AG04450 (cell line): Measurements from ENCODE around the gene CACNA2D3. TPM values are rescaled to one million over a fixed set of nuclear protein-coding genes. Genes with fewer than 3 reads are reported as not detected.

Experiments used
- CTCF ChIA-PET: fragments of 300-600, 350-600 bp; formaldehyde crosslinking; extraction: SDS; loops from one replicate; lab custom pipeline; 2022; ENCODE audit warnings: antibody characterized with exemption, inconsistent platforms; lab: Charles Lee
- POLR2A ChIA-PET: fragments of 350-600 bp; formaldehyde crosslinking; extraction: SDS; loops from one replicate; lab custom pipeline; 2021; ENCODE audit warnings: antibody characterized with exemption, inconsistent platforms; lab: Yijun Ruan, JAX
- DNase-seq: peaks from one replicate; pipeline ENCODE4 v3.0.0-alpha.2; 2011; ENCODE audit warnings: low read depth, low spot score
- H3K27ac ChIP-seq: one replicate; pipeline ENCODE4 v1.5.1; 2012; ENCODE audit warnings: low read depth, low read length, control low read depth
- H3K27me3 ChIP-seq: one replicate; pipeline ENCODE4 v1.6.0; 2012; ENCODE audit warnings: low read length; ENCODE audit not compliant: control insufficient read depth, insufficient read depth
- H3K4me3 ChIP-seq: 2 replicates; pipeline ENCODE4 v1.5.1; 2011; ENCODE audit warnings: mild to moderate bottlenecking, low read depth, low read length, control low read depth
- H3K9me3 ChIP-seq: 2 replicates; pipeline ENCODE4 v1.5.1; 2012; ENCODE audit warnings: low read length; ENCODE audit not compliant: control insufficient read depth, insufficient read depth
- CTCF ChIP-seq: IDR thresholded peaks from 2 replicates; pipeline ENCODE4 v1.5.1; 2011; ENCODE audit warnings: low read depth, low read length, control low read depth, inconsistent platforms
- polyA plus RNA-seq: library from polyadenylated mRNA; depleted of rRNA; stranded (reverse); fragments of >200 nt; gene quantifications from 2 replicates; pipeline ENCODE4 v1.2.3, GENCODE V29; 2011

The CACNA2D3 gene
- polyA plus RNA-seq, 1 experiment, result 0.32 TPM

DNA sequence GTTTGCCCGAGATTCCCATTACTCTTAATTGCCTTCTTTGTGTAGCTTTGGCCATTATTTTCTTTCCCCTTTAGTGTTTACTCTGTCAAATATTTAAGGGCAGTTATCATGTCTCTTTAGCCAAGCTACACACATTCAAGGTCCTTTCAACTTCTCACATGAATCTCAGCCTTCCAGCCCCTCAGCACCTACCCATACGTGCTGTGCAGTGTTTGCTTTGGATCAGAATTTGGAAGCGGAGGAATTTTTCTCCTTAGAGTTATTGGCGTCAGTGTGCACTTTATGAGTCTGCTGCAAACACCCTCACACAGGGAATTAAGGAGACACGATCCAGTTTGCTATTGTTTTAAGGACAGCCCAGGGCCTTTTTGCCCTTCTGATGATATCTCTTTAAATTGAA is 231.6 kb downstream of the CACNA2D3 start:
- TF ChIP-seq CTCF, result no peak
- Histone ChIP-seq H3K27me3 (no peaks in the 10 kb centered on the region), H3K9me3 (peaks cover 5% of the 10 kb centered on the region), H3K4me3 (no peak overlapping the region), H3K27ac (no peak overlapping the region)
- CTCF ChIA-PET, result no interaction called here
- DNase-seq, result no peak
- POLR2A ChIA-PET, result no interaction called here

DNA sequence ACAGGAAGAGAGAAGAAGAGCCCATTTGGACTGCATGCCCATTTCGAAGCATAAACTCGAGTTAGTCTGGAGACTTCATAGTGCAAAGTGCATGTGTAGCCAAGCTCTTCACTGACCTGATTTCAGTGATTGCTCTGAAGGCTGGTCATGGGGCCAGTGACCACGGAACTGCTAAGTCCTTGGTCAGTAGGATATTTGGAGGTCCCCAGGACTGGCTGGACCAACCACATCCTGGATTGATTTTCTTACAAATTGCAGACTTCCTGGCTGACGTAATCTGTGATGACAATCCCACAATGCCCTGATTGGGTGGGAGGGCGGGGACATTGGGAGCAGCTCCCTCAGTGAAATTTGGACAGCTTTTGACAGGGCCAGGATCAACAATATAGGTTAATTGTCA is 233.4 kb downstream of the CACNA2D3 start:
- no peak overlapping the region for H3K27ac ChIP-seq
- DNase-seq, result no peak
- no peak for TF ChIP-seq CTCF
- no peak overlapping the region for H3K4me3 ChIP-seq
- H3K27me3 ChIP-seq, result no peaks in the 10 kb centered on the region
- ChIA-PET POLR2A (no interaction called here), CTCF (no interaction called here)
- H3K9me3 ChIP-seq, result peaks cover 5% of the 10 kb centered on the region

- Histone ChIP-seq H3K9me3 (peaks cover 5% of the 10 kb centered on the region; the same call in 1 of the 2 replicates), H3K4me3 (no peak overlapping the region), H3K27ac (no peak overlapping the region), H3K27me3 (no peaks in the 10 kb centered on the region)
- DNase-seq, result no peak
- TF ChIP-seq CTCF, result no peak
- CTCF ChIA-PET, result no interaction called here
- POLR2A ChIA-PET, result no interaction called here
These were observed 234.1 kb downstream of the CACNA2D3 start for GRCh38 chr3:54356261-54357045.

DNA sequence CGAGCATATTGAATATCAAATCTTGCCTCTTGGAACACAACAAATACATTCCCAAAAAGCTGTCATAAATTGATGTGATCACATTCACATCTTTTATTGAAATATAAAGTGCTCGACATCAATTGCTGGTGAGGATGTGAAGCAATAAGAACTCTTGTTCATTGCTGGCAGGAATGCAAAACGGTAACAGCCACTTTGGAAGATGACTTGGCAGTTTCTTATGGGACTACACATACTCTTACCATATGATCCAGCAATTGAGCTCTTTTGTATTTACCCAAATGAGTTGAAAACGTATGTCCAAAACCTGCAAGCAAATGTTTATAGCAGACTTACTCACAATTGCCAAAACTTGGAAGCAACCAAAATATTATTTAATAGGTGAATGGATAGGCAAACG is 234.9 kb downstream of the CACNA2D3 start:
- Histone ChIP-seq H3K27ac (no peak overlapping the region), H3K4me3 (no peak overlapping the region), H3K27me3 (no peaks in the 10 kb centered on the region), H3K9me3 (peaks cover 5% of the 10 kb centered on the region; the same call in 1 of the 2 replicates)
- CTCF ChIA-PET, result no interaction called here
- DNase-seq, result no peak
- POLR2A ChIA-PET, result no interaction called here
- no peak for TF ChIP-seq CTCF

- Histone ChIP-seq H3K4me3 (no peak overlapping the region), H3K9me3 (peaks cover 5% of the 10 kb centered on the region; the same call in 1 of the 2 replicates), H3K27ac (no peak overlapping the region), H3K27me3 (no peaks in the 10 kb centered on the region)
- ChIA-PET POLR2A (no interaction called here), CTCF (no interaction called here)
- DNase-seq, result no peak
- no peak for TF ChIP-seq CTCF
These were observed 236.0 kb downstream of the CACNA2D3 start for GRCh38 chr3:54358316-54358715.
